Spleen (tissue), 7 donors: ENCODE measurements around the gene TKFC.

Experiments used
- POLR2A ChIP-seq, 3 donors: fragments of 450-650 bp; IDR thresholded peaks; one replicate each; pipeline ENCODE4 v1.5.1; 2017; ENCODE audit warnings: antibody characterized with exemption in 3 of 3, mild to moderate bottlenecking in 1 of 3
- TF ChIP-seq, protein P1 (sequence below), 11 experiments: fragments of 200-600 bp in 7 of 11; fragments of 450-650 bp in 4 of 11; sonication (generic) in 4 of 11; IDR thresholded peaks in 8 of 11; conservative IDR thresholded peaks in 3 of 11; 1 replicate in 7 of 11; 2 replicates in 4 of 11; pipeline versions ENCODE4 v1.4.0 to v1.8.0; 2016 to 2021; ENCODE audit warnings: antibody characterized with exemption in 11 of 11, inconsistent platforms in 4 of 11, mild to moderate bottlenecking in 1 of 11
- donor health status: DM: no; HTN: no; CAD: no; lungs with moderate emphysema.
- donor health status: DM: no; HTN: no; CAD: no.
- donor health status: DM: no; HTN: no; CAD: no.

DNA sequence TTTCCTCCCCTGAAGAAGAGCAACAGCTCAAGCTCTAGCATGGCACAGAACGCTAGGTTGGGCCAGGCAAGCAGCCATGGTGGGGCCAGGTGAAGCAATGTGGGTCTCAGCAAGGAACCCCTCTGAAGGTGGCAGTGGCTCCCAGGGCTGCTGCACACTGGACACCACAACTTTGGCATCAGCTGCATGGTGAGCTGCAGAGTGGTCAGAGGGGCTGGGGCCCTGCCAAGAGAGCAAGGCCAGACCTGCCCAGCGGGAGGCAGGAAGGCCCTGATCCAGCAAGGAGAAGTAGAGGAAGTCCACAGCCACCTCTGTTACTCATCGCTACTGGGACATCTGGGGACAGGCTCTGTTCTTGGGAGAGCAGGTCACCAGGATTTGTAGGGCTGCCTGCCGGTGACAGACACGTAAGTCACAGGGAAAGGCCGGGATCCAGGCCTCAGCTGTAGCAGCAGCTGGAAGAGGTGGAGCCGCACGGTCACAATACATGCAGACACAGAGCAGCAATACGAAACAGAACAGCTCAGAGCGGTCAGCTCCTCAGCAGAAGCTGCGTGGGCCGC, 16.2 kb downstream of the TKFC start:
- TF ChIP-seq POLR2A (IDR thresholded peaks at IDR 0.05): no peak
- TF ChIP-seq, protein P1, sequence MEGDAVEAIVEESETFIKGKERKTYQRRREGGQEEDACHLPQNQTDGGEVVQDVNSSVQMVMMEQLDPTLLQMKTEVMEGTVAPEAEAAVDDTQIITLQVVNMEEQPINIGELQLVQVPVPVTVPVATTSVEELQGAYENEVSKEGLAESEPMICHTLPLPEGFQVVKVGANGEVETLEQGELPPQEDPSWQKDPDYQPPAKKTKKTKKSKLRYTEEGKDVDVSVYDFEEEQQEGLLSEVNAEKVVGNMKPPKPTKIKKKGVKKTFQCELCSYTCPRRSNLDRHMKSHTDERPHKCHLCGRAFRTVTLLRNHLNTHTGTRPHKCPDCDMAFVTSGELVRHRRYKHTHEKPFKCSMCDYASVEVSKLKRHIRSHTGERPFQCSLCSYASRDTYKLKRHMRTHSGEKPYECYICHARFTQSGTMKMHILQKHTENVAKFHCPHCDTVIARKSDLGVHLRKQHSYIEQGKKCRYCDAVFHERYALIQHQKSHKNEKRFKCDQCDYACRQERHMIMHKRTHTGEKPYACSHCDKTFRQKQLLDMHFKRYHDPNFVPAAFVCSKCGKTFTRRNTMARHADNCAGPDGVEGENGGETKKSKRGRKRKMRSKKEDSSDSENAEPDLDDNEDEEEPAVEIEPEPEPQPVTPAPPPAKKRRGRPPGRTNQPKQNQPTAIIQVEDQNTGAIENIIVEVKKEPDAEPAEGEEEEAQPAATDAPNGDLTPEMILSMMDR (IDR thresholded peaks at IDR 0.05 in 8 of 11, conservative IDR thresholded peaks at IDR 0.05 in 3 of 11): no peak
